NCI-H128 (cell line): ENCODE data around the gene HIRIP3.
"Not testable (repeated sequence)": the region's sequence is repeated elsewhere in the genome, so short reads cannot be mapped to it uniquely, and the experiment has no call there.

ENCODE experiments used
- DNase-seq: peaks from one replicate; lab custom pipeline; 2025; ENCODE audit not compliant: unreplicated experiment; lab: John Stamatoyannopoulos, UW

HIRIP3 gene

DNA sequence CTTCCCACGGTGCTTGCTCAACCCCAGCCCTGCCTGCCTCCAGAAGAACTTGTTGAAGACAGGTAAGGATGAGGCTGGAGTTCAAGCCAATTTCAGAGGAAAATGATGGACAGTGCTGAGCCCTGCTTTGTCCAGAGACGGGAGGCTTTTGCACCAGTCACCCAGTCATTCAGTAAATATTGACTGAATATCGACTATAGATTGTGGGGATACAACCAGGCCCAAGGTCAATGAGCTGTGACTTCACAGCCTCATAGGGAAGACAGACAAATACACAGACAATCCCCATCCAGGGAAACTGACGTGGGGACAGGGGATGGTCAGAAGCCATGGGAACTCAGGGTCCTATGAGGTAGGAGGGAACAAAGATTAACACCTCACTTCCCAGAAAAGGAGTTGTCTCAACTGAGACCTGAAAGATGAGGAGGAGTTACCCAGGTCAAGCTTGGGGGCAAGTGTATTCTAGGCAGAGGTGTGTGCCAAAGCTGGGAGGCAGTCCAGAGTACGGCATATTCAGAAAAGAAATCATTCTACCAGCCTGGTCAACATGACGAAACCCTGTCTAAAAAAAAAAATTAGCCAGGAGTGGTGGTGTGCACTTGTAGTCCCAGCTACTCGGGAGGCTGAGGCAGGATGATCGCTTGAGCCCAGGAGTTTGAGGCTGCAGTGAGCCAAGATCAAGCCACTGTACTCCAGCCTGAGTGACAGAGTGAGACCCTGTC lies 21.3 kb upstream of the HIRIP3 start:
- no peak for DNase-seq

DNA sequence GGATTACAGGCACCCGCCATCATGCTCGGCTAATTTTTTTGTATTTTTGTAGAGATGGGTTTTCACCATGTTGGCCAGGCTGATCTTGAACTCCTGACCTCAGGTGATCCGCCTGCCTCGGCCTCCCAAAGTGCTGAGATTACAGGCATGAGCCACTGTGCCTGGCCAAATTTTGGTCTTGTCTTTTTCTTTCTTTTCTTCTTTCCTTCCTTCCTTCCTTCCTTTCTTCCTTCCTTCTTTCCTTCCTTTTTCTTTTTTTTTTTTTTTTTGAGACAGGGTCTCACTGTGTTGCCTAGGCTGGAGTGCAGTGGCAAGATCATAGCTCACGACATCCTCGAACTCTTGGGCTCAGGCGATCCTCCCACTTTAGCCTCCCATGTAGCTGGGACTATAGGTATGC lies 20.0 kb upstream of the HIRIP3 start:
- not testable (repeated sequence) for DNase-seq

- not testable (repeated sequence) for DNase-seq
Observed at GRCh38 chr16:30012598-30012997, 17.2 kb upstream of the HIRIP3 start.

DNA sequence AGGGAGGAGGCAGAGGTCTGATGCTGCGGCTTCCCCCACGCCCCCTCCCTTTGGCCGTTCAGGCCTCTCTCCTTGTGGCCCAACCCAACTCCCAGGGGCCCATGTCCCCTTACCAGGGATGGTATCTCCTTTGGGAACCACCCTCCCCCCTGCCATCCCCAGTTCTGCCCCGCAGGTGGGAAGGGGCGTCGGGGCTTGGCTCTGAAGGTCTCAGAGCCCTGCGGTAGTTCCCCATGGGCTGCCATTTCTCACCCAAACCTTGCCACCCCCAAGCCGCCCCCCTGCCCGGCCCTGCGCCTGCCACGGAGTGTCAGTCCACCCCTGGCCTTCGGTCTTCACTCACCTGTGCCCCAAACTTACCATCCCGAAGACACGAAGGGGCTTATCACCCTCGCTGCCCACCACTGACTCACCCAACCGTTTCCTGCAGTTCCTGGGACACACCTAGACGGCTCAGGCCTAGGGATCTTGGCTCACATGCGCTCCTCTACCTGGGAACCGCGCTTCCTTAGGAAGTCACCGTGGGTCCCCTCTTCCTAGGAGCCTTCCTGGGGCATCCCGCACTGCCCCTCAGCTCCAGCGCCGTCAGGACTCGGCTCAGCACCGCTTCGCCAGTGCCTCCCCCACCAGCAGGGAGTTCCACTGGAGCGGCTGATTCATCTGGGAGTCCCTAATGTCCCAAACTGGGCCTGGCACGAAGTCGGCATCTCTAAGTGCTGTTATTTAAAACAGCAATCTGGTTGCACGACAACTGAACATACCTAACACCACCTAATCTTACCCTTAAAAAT lies 16.5 kb upstream of the HIRIP3 start:
- no peak for DNase-seq

DNA sequence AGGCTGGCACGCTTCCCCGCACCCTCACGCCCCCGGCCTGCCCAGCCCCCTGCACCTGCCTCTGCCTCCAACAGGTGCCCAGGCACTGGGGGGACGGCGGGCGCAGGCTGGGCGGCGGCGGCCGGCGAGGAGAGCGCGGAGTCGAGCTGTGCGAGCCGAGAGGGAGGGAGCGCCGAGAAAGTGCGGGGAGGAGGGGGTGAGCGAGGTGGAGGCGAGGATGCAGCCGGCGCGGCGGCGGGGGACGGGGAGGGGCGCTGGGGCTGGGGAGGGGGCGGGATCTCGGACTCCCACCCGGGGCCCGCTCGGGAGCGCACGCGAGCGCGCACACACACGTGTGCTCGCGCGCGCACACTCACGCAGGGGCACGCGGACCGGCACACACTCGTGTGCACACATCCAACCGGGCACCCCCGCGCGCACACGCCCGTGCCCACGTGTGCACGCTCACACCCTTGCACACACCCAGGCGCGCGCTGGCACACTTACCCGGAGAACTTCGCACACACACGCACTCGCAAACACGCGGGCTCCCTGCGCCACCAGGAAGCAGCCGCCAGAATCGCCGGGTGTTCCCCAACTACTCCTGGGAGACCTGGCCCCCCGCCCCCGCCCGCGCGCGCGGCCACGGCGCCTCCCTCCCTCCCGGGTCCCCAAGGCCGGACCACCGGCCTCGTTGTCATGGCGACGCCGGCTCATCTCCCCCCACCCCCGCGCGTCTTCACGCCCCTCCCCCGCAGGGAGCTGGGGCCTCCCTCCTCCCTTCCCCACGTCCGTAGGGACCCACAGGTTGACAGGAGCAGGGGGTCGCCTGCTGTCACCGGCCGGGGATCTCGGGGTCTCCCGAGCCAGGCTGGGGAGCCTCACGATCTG lies 15.7 kb upstream of the HIRIP3 start, which contains the start of gene DOC2A:
TSS of gene DOC2A (minus strand) at position 184 of the 870 bp plus-strand sequence. CDS start 805 bp downstream, outside the sequence.
- no peak for DNase-seq

DNA sequence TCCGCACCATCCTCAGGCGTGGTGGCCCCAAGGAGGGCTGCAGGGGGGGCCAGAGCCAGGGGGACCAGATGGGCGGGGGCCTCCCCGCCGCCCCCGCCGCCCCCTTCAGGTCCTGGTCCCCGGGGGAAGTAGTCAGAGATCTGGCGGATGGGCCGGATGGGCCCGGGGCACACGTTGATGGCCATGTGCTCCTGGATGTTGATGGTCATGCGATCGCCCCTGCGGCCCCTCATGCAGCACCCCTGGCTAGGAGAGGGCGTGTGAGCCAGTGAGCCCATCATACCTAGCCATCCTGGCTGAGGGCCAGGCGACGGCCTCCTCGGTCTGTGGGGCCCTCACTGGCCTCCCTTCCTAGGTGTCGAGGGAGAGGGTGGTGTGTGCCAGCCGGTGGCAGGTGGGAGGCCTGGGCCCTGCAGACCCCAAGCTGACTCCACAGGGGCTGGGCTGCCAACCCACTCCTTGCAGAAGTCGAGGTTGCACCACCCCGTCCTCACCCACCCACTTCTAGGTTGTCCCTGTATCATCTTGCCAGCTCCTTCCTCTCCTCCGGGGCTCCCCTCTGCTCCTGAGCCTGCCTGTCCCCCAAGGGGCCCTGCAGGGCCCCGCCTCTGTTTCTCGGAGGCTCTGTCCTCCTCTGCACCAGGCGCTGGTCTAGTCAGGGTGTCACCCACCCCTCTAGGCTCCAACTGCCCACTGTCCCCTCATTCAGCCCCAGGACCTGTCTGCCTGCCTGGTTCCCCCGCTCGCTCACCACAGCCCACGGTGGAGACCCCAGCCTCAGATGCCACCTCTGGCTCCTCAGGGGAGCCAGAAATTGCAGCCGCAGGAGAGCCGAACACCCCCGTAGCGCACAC lies 14.8 kb upstream of the HIRIP3 start:
- DNase-seq: no peak

DNA sequence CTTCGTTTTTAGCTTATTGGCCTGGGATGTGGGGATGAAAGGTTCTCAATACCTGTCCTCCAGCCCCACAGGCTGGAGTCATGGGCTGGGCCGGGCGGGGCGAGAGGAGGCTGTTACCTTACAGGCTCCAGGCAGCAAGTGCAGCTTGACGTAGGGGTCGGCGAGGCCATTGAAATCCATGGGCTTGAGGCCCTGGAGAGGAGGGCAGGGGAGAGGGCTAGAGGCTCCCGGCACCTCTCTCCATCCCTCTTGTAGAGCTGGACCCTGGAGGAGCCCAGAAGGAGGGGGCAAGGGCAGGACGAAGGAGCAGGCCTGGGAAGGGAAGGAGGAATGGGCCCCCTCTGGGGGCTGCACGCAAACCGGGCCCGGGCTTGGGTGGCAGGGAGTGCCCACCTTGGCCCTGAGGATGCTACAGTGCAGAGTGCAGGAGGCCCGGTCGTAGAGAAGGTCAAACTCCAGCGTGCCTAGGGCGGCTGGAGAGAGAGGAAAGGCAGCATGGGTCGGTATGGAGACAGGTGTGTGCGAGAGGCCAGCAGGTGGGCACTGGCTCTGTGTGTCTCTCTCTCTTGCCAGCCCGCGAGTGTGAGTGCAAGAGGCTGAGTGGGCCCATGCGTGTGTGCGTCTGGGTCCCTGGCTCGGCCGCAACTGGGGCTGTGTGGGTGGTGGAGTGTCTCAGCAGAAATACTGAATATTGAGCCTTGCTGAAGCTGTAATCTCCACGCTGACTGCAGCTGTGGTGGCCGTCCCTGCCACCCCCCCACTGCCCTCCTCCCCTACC lies 13.9 kb upstream of the HIRIP3 start:
- no peak for DNase-seq

GRCh38 chr16:30007378-30007895 lies 12.0 kb upstream of the HIRIP3 start:
- DNase-seq: no peak

DNA sequence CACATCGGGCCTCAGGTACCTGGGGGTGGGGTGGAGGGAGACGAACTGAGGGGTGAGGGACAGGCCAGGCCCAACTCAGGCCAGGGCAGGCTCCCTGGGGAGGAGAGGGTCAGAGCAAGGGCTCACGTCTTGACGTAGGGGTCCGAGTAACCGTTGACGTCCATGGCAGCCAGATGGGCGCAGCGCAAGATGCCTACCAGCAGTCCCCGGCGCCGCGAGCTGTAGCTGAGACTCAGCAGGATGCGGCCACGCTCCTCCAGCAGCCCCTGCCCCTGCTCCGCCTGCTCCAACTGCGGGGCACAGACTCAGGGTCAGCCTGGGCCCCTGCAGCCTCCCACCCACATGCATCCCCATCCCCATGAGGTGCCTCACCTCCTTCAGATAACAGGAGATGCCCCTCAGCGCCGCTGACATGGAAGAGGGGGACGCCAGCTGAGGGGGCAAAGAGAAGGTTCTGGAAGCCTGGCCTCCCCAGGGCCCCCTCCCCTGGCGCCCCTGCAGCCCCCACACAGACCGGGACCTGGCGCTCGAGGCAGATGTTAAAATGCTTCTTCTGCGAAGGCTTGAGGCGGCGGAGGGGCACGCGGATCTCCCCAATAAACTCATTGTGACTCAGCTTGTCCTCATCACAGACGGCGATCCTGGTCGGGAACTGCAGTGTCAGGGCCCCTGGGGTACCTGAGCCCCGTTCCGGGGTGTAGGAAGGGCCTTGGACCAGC lies 11.4 kb upstream of the HIRIP3 start:
- no peak for DNase-seq

DNA sequence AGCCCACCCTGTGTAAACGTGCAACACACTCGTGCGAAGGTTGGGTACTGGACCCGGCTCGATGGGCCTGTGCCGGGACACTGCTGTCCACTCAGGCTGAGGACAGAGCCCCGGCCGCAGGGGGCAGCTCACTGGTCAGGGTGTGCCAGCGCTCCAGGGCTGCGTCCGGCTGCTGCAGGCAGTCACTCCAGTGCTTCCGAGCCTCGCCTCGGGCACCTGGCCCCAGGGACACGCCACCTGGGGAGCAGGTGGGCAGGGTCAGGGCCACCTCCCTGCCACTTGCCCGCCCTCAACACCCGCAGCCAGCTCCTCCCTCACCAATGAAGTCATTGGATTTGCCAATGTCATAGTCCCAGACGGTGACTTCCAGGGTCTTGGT lies 10.7 kb upstream of the HIRIP3 start:
- DNase-seq: no peak

DNA sequence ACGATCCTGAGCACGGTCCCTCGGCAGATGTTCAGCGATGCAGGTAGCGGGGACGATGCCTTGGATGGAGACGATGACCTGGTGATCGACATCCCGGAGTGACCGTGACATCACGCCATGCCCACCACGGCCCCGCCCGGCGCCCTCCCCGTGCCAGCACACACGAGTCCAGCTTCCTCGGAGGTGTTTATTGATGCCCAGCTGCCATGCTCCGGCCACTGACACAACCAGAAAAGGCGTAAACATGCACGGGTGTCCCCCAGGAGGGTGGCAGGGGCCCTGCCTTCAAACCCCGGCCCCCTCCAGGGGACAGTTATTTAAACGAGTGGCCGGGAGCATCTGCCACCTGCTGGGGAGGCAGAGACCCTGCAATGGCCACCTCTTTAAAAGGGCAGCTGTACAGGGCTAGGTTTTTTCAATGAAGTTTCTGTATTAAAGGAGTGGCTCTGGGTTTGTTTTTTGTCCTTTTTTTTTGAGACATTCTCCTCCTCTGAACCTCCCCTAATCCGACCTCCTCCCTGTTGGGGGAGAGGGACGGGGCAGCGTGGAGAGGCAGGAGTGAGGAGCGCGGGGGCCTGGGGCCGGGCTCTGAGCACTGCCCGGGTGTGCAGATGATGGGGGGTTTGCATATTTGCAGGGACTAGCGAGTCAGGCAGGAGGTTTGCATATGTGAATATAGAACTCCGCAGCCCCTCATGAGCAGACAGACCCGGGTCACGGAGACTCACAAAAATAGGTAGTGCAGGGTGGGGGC lies 10.1 kb upstream of the HIRIP3 start:
- no peak for DNase-seq

- peak; percentile 42 for DNase-seq
Observed at GRCh38 chr16:30004811-30005242, 9.4 kb upstream of the HIRIP3 start.

DNA sequence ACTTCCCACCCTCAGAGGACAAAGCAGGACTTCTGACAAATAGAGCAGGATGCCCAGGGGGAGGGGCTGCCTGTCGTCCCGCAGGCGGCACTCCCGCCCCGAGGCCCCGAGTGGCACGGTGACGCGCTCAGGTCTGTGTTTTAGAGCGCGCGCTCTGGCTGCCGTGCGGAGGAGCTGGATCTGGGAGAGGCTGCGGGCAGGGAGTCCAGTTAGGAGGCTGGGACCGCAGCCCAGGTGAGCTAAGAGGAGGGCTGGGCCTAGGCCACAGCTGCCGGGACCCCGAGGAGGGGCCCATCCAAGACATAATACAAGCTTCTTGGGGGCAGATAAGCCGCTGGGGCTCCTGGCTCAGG lies 9.0 kb upstream of the HIRIP3 start:
- DNase-seq: peak; percentile 42

GRCh38 chr16:30003670-30004423 lies 8.4 kb upstream of the HIRIP3 start:
- no peak for DNase-seq

DNA sequence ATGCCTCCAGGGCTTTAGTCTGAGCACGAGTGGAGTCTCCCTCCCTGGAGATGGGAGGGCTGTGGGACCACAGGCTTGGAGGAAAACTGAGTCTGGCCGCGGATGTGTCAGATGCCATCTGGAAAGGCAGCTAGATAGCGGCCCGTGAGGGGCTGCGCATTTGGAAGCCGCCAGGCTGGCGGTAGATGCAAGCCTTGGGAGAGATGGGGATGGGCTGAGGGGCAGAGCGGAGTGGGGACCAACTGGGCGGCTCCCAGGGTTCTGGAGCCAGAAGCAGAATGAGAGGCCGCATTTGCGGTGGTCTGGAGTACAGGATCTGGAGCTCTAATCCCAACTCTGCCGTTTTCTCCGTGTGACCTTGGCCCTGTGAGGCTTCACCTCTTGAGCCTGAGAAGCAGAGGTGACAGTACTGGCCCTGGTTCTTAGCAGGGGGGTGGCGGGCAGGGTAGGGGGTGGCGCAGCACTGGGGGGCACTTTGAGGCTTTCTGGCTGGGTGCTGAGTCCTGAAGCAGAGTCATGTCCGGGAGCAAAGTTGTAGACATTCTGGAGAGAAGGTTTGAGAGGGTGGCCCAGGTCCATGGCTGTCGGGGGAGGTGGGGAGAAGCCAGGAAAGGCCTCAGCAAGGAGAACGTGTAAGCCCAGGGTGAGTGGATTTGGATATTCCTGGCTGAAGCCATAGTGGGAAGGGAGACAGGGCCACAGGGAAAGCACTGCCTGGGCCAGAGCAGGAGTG lies 7.4 kb upstream of the HIRIP3 start:
- DNase-seq: no peak

DNA sequence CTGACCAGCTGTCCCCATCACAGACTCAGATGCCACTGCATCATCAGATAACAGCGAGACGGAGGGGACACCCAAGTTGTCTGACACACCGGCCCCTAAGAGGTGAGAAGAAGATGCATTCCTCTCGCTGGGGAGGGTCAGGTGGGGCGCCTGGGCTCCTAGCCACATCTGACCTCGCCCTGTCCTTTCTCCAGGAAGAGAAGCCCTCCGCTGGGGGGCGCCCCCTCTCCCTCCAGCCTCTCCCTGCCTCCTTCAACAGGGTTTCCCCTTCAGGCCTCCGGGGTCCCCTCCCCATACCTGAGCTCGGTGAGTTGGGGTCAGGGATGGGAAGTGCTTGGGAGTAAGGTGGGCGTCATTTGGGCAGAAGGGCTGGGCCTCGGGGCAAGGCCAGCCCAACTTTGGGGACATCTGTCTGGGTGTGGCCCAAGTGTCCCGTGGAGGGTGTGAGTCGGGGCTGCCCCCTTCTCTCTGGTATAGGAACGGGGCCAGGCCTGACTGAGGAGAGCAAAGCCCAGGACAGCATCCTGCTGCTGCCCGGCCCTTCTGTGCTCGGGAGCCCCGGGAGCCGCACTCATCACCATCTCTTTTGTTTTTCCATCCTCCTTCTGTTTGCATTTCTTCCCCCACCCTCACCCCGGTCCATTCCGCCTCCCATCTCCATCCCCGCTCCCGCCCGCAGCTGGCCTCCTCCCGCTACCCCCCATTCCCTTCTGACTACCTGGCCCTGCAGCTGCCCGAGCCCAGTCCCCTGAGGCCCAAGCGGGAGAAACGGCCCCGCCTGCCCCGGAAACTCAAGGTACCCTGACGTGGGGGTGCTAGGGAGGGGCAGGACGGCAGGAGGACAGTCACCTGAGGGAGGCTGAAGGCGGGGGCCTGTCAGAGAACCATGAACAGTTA lies 5.6 kb upstream of the HIRIP3 start:
- DNase-seq: no peak
